Measurements from ENCODE around the gene PPIP5K2. TPM values are rescaled to one million over a fixed set of nuclear protein-coding genes. Genes with fewer than 3 reads are reported as not detected.
"Not testable (repeated sequence)": the region's sequence is repeated elsewhere in the genome, so short reads cannot be mapped to it uniquely, and the experiment has no call there.

PPIP5K2 gene
- total RNA-seq: 75.7 and 104 TPM in 2 replicates

GRCh38 chr5:103119765-103120606 is at the start of gene PPIP5K2, which contains the start of gene GIN1:
Gene PPIP5K2, plus strand, starts transcription at chr5:103120301. Its CDS starts 9,289 bp downstream, at chr5:103129590.
Gene GIN1, minus strand, starts transcription at chr5:103120138. Its CDS starts 11,431 bp downstream, at chr5:103108707.
- H3K4me3 ChIP-seq (ENCODE audit: low read depth, low read length): peak within 1 kb of the TSS; percentile 93
- peak; percentile 99 for DNase-seq (ENCODE audit: low read depth)
- TF ChIP-seq CTCF (IDR thresholded peaks at IDR 0.05; ENCODE audit: insufficient read depth, low read depth, low read length): no peak

GRCh38 chr5:103073500-103073899 is 46.6 kb upstream of the PPIP5K2 start:
- H3K4me3 ChIP-seq (ENCODE audit: low read depth, low read length); DNase-seq (ENCODE audit: low read depth): not testable (repeated sequence)

GRCh38 chr5:103075442-103075841 is 44.7 kb upstream of the PPIP5K2 start:
- no peak overlapping the region for H3K4me3 ChIP-seq (ENCODE audit: low read depth, low read length)
- no peak for TF ChIP-seq CTCF (IDR thresholded peaks at IDR 0.05; ENCODE audit: insufficient read depth, low read depth, low read length)
- DNase-seq (ENCODE audit: low read depth): no peak

GRCh38 chr5:103079796-103080195 is 40.3 kb upstream of the PPIP5K2 start:
- no peak for DNase-seq (ENCODE audit: low read depth)

GRCh38 chr5:103086547-103086946 is 33.6 kb upstream of the PPIP5K2 start:
- TF ChIP-seq CTCF (IDR thresholded peaks at IDR 0.05; ENCODE audit: insufficient read depth, low read depth, low read length): no peak
- DNase-seq (ENCODE audit: low read depth): no peak
- no peak overlapping the region for H3K4me3 ChIP-seq (ENCODE audit: low read depth, low read length)

More at GRCh38 chr5:103079796-103080195, 40.3 kb upstream of the PPIP5K2 start:
- no peak for TF ChIP-seq CTCF (IDR thresholded peaks at IDR 0.05; ENCODE audit: insufficient read depth, low read depth, low read length)
- H3K4me3 ChIP-seq (ENCODE audit: low read depth, low read length): no peak overlapping the region

GRCh38 chr5:103089272-103089671 is 30.8 kb upstream of the PPIP5K2 start:
- no peak for TF ChIP-seq CTCF (IDR thresholded peaks at IDR 0.05; ENCODE audit: insufficient read depth, low read depth, low read length)
- no peak overlapping the region for H3K4me3 ChIP-seq (ENCODE audit: low read depth, low read length)
- no peak for DNase-seq (ENCODE audit: low read depth)

- TF ChIP-seq CTCF (IDR thresholded peaks at IDR 0.05; ENCODE audit: insufficient read depth, low read depth, low read length): no peak
- no peak overlapping the region for H3K4me3 ChIP-seq (ENCODE audit: low read depth, low read length)
- DNase-seq (ENCODE audit: low read depth): no peak
Observed at GRCh38 chr5:103090791-103091190, 29.3 kb upstream of the PPIP5K2 start.

Measured in fibroblast of villous mesenchyme (primary cell).